ENCODE results near the gene CFAP46. TPM values are rescaled to one million over a fixed set of nuclear protein-coding genes. Genes with fewer than 3 reads are reported as not detected.

The CFAP46 gene
- total RNA-seq, 1 donor from 2014 or later = 0.09 TPM

DNA sequence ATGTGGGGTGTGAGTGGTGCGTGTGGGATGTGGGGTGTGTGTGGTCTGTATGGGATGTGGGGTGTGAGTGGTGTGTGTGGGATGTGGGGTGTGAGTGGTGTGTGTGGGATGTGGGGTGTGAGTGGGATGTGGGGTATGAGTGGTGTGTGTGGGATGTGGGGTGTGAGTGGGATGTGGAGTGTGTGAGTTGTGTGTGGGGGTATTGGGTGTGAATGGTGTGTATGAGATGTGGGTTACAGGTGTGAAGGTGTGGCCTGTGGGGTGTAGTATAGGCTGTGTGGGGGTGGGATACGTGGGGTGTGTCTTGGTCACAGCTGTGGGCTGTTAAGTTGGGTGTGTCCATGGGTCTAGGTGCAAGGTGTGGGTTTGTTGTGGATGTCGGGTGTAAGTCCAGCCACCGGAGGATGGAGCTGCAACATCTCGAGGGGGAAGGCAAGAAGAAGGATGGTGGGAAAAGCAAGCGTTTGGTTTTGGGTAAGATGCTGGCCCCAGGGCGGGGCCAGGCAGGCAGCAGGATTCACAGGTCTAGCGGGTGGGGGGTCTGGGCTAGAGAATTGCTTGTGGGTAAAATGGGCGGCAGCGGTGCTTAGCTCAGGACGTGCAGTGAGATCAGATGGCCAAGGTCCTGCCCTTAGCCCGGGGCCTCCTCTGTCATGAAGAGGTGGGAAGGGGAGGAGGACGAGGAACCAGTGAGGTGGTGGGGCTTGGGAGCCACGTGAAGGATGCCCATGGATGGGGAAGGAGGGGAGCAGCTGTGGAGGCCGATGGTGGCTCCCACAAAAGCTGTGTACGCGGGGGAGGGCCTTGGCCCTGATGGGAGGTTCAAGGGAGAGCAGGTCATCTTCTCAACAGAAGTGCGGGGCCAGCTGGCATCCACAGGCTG, 60.1 kb downstream of the CFAP46 start:
- intact Hi-C loops (cut with micrococcal nuclease) = no loop called here

DNA sequence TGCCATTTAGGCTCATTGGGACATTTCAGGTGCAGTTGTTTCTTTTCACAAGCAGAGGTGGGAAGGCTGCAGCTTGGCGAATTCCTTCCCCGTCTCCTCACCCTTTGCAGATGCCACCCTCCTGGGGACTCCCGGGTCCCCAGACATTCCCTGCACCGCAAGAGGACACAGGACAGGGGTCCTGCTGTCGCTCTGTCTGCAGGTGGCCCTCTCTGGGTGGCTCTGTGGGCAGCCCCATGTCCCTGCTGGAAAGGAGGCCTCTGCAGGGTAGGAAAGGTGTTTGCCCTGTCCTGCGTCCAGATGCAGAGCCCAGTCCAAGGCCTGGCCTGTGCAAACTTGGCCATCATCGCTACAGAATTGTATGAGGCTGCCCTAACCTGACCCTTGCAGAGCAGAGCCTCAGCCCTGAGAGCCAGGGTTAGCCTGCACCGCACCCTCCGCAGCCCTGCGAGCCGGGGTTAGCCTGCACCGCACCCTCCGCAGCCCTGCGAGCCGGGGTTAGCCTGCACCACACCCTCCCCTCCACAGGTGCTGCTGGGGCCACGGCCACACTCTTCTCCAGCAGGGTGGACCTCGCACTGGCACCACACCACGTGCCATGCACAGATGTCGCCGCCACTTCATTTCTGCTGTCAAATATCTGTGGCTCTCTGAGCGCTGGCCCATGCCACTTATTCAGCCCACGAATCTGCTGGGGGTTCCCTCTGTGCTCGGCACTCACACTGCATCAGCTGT, 61.0 kb downstream of the CFAP46 start:
- intact Hi-C loops (cut with micrococcal nuclease) = no loop called here

DNA sequence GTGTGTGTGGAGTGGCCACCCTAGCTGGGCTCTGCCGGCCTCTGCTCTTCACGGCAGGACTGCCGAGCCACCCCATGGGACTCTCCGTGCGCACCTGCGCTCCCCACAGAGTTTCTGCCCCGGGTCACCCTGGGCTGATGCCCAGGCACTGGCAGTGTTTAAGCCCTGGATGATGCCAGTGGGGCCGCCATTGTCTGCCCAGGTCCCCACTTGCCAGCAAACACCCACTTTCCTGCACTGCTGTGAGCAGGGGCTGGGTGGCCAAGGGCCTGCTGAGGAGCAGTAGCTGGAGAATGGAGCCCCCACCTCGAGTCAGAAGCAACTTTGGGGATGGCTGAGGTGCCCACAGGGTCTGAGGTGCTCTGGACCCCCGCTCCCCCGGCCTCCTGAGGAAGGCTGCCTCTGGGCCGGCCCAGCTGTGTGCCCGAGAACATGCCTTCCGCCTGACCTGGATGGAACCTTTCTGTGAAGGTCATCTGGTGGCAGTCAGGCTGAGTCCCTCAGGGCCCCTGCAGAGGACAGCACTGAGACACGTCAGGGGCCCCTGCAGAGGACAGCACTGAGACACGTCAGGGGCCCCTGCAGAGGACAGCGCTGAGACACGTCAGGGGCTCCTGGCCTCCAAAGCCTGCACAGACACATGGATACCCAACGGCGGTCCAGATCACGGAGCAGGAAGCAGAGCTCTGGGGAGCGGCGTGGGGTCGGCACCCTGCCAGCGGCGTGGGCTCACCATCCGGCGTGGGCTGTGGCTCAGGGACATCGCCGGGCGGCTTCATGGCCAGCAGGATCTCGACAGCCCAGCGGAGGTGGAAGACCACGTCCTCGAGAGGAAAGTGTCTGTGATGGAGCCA, 62.0 kb downstream of the CFAP46 start:
- intact Hi-C loops (cut with micrococcal nuclease) = no loop called here

DNA sequence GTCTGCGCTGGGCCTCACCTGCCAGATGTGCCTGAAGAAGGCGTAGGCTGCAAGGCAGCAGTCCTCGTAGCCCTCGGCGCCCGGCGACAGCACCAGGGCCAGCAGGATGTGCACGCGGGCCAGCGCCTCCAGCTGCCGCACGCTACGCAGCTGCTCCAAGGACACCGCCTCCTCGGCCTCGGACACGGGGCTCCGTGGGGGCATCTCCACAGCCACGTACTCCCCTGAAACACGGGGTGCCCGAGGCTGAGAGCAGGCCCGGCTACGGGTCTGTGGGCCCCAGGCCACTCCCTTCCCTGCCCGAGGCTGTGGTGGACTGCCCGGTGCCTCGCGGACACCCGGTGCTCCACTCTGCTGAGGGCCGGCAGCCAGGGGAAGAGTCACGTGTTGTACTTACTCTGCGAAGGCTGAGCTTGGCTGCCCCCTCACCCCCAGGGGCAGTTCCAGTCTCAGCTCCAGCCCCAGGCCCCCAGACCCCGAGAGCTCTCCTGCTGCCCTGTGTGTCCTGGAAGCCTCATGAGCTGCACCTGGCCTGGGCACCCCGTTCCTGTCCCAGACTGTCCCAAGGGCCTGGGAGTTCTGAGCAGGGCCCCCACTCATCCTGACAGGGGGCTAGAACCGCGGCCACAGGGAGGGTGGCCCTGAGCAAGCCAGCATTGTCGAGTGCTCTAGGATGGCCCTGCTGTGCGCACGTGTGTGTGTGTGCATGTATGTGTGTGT, 62.8 kb downstream of the CFAP46 start:
- intact Hi-C loops (cut with micrococcal nuclease) = no loop called here

DNA sequence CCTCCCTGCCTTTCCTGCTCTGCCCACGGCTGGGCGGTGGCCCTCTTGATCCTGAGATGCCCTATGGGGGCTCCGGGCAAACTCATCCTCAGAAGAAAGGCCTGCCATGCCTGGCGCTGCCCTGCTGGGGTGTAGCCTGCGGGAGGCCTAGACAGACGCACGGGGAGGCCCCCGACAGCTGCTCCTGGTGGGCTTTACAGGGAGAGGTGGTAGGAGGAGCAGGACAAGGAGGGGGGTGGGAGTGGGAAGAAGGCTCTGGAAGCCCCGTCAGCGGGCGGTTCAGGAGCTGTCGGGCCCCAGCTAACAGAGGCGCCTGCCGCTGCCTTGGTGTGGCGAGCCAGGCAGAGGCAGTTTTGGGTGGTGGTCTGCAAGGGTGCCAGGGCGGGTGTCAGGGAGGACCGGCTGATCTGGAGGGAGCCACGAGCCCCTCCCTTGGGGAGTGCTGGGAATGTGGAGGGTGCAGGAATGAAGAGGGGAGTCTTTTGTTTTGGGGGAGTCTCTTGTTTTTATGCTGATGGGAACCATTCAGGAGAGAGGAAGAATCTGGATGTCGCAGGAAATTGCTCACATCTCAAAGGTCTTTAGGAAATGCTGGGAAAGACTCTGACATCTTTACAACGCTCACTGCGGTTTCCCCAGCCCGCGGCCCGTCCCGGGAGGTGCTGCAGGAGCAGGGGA, 63.5 kb downstream of the CFAP46 start:
- intact Hi-C loops (cut with micrococcal nuclease) = no loop called here

DNA sequence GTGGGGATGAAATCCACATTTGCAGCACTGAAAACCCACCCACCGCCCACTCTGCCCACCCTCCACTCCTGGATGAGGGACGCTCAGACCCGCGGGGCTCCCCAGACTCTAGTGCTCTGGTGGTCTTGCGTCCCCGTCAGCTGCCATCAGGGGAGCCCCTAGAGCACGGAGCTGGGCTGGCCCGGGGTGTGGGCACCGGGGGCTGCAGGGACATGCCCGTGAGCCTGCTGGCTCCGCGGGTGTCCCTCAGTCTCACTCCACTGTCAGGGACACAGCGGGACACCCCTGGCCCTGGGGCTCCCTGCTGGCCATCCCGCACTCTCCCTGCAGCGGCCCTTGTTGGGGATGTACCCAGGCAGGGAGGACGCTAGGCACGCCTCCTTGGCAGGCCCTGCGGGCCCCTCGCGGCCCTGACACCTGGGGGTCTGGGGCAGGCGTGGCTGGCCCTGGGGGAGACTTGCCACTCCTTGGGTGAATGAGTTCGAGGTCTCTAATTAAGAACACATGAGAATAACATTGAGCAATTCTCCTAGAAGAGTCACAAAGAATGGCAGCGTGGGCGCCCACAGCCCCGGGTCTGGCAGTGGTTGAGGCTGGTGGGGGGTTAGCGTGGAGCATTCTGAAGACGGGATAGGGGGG, 64.2 kb downstream of the CFAP46 start:
- intact Hi-C loops (cut with micrococcal nuclease) = no loop called here

DNA sequence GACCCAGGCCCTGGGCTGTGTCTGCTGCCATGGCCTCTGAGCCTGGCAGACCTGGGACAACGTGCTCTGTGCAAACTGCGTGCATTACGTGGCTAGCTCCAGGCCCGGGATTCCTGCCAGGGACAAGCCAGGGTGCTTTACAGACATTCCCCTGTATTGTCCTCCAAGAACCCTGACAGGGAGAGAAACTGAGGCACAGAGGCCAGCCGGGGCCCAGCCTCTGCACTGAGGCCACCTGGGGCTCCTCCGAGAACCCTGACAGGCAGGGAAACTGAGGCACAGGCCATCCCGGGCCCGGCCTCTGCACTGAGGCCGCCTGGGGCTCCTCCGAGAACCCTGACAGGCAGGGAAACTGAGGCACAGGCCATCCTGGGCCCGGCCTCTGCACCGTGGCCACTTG, 64.9 kb downstream of the CFAP46 start:
- intact Hi-C loops (cut with micrococcal nuclease) = no loop called here

DNA sequence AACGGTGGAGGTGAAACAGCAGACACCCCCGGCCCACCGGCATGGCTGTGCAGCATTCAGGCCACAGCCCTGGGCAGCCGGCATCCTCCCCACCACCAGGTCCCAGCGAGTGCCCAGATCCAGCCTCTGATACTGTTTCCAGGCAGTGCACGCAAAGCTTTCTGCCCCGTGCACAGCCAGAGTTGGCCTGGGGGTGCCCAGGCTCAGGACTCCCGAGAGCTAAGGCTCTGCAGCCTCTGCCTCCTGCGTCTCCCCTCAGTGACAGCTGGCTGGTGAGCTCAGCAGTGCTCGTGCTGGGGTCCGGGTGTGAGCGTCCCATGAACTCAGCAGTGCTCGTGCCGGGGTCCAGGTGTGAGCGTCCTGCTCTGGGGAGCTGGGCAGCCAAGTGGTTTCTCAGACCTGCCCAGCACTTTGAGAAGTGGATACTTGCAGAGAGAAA, 65.4 kb downstream of the CFAP46 start:
- intact Hi-C loops (cut with micrococcal nuclease) = no loop called here

DNA sequence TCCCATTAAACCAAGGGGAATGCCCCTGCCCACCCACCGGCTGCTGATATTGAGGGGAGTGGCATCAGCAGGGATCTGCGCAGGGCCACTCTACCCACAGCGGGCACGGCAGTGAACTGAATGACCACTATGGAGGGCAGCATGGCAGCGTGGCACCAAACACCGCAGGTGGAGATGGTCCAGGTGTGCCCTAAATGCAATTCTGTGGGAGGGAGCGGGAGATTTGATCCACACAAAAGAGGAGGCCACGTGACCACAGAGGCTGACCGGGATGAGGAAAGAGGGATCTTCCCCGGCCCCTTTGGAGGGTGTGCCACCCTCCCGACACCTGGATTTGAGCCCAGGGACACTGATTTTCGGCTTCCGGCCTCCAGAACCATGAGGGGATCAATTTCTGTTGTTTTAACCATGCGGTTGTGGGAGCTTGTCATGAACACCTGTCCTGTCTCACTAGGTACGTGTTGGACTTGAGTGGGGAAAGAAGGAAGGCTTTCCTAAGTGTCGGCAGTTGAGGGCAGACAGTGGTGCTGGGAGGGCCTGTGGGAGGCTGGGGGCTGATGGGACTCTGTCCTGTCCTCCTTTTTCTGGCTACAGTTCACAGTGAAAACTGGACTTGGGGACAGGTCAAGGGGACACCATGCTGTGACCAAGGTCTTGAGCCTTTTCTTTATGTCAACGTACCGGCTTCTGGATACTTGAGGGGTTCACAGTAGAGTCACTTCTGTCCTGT, 66.1 kb downstream of the CFAP46 start:
- intact Hi-C loops (cut with micrococcal nuclease) = no loop called here

DNA sequence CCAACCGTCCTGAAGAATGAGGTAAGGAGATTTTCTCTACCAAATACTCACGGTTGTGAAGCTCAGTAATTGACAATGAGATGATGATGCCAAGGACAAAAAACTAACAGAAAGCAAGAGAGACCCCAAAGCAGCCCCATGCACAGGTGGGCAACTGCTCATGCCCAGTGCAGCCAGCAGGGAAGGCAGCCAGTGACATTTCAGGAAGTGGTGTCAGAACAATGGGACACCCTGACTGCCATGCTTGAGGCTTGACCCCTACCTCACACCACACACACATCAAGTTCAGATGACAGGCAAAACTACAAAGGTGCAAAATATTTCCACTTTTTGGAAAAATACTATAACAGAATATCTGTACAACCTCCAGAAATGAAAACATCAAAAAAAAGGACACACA, 66.9 kb downstream of the CFAP46 start:
- intact Hi-C loops (cut with micrococcal nuclease) = no loop called here

DNA sequence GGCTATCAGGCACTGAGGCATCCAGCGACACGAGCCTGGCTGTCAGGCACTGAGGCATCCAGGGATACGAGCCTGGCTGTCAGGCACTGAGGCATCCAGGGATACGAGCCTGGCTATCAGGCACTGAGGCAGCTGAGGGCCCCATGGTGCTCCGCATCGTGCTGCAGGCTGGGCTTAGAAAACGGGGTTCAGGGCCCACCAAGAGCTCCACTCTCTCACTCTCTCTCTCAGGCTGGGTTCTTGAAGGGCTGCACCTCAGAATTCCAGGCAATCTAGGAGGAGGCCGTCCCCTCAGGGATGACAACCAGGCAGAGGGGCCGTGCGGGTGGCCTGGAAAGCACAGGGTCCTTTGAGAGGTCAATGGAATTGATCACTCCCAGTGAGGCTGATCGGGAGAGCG, 69.0 kb downstream of the CFAP46 start:
- intact Hi-C loops (cut with micrococcal nuclease) = no loop called here

DNA sequence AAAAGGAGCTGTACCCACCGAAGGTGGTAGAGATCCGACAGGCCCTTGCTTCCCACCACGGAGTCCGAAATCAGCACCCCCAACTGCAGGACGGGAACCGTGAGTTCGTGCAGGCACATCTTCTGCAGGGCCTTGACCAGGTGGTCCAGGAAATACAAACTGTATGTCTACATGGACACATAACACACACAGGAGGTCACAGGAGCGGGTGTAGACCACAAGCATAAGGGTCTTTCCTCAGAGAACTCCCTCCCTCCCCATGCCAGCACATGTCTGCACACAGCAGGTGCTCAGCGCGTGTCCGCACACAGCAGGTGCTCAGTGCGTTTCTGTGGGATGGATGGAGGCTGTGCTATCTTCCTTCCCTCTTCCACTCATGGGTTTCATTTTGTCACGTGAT, 69.7 kb downstream of the CFAP46 start:
- intact Hi-C loops (cut with micrococcal nuclease) = no loop called here

DNA sequence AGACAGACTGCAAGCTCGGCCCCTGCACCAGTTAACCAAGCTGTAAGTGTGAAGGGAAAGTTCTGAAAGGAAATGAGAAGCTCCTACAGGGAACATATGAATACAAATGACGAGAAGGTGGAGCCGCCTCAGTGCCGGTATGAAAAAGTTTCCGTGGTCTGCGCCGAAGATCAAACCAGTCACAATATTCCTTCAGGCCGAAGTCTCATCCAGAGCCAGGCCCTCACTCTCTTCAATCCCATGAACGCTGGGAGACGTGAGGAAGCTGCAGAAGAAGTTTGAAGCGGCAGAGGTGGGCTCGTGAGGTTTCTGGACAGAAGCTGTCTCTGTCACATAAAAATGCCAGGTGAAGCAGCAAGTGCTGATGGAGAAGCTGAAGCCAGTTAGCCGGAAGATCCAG, 71.9 kb downstream of the CFAP46 start:
- intact Hi-C loops (cut with micrococcal nuclease) = no loop called here

DNA sequence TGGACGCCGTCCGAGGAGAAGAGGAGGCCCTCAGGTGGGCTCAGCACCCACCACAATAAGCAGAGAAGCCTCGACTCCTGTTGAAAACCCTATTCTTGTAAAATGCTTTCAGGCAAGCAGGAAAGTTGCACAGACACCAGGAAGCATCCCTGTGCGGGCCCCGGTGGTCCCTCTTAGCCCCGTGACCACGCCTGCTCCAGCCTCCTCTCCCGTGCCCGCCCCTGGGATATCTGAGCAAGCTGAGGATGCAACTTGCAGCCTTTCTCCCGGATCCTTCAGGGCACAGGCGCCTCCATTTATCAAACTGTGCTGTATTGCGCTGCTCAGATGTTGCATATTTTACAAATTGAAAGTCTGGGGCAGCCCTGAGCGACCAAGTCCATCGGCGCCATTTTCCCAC, 72.7 kb downstream of the CFAP46 start:
- intact Hi-C loops (cut with micrococcal nuclease) = no loop called here

DNA sequence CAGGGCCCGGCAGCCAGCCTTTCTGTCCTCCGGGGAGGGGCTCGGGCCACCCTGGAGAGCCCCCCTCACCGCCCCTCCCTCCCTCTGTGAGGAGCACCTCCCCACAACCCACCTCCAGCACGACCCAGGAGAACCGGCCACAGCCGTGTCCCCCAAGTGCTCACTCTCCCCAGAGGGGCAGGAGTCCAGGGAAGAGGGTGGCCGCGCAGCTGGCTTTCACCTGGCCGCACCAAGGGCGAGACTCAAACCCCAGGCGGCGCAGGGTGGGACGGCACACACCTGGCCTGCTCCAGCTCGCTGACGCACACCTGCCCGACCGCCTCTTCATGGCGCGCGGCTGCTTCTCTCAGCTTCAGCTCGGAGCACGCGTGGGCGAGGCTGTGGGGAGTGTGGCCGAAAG, 73.4 kb downstream of the CFAP46 start:
- intact Hi-C loops (cut with micrococcal nuclease) = no loop called here

DNA sequence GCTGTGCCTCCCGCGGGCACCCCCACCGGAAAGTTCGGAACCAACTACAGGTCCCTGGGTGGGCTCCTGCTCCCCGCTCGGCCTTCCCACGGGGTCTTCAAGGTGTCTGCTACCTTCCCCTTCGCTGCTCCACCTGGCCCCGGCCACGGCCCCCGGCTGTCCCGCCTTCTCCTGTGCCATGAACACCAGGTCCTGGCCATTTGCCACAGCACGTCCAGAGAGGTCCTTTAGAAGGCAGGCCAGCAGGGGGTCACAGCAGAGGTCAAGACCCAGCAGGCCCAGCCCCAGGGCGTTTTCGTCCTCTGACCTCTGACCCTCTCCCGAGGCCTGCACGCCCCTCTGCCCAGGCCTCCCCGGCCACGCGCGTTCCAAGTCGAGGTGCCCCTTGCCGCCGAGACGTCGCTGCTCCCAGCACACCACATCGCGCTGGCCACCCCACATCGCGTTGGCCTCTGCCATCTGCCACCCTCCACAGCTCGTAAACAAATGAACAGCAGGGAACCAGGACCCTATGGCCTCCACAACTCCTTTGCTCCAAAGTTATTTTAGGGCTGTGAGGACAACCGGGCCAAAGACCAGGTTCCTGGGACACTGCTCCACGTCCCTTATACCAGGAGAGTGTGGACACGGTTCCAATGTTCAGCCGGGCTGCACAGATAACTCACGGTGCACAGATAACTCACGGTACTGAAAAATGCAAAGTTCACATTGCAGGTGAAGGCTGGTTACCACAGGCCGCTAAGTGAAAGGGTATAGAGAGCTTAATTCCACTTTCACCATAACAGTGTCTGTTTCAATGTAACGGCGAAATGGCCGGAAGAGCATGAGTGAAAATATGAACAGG, 74.3 kb downstream of the CFAP46 start:
- intact Hi-C loops (cut with micrococcal nuclease) = no loop called here

DNA sequence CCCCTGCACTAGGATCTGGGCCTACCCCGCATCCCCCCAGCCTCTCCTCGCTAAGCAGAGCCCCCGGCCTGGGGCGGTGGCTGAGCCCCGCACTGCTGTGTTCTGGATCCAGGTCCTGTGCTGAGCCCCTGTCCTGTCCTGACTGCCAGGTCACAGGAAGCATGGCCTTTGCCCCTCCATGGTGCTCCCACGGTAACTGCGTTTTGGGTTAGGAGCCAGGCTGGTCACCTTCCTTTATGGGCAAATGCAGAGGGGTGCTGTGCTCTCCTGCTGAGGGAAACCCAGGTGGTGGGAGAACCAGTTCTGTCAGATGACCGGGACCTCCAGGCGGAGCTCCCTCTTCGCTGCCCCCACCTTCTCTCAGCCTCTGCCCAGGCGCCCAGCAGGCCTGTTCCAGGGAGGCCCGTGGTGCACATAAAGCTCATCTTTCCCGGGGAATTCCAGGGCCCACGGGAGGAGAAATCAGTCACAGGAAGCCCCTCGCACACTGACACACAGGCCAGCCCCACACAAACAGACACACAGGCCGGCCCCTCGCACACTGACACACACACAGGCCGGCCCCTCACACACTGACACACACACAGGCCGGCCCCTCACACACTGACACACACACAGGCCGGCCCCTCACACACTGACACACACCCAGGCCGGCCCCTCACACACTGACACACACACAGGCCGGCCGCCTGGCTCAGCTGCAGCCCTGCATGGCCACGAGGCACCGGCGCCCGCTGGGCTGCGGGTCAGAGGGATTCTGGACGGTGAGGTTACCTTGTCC, 75.6 kb downstream of the CFAP46 start:
- intact Hi-C loops (cut with micrococcal nuclease) = no loop called here

Measured in T-helper 2 cell treated with Interferon-gamma antibody and Interleukin-4, amounts not matched to agents 100 ng/mL and 5 ng/mL, for 36 hours (primary cell).